ENCODE data around the gene GIMAP5. TPM values are rescaled to one million over a fixed set of nuclear protein-coding genes. Genes with fewer than 3 reads are reported as not detected.

The GIMAP5 gene
- total and polyA plus RNA-seq, 2 of the 13 experiments (the other 11 are each of a cell fraction or from before 2014, with no cell fraction given) = not detected

DNA sequence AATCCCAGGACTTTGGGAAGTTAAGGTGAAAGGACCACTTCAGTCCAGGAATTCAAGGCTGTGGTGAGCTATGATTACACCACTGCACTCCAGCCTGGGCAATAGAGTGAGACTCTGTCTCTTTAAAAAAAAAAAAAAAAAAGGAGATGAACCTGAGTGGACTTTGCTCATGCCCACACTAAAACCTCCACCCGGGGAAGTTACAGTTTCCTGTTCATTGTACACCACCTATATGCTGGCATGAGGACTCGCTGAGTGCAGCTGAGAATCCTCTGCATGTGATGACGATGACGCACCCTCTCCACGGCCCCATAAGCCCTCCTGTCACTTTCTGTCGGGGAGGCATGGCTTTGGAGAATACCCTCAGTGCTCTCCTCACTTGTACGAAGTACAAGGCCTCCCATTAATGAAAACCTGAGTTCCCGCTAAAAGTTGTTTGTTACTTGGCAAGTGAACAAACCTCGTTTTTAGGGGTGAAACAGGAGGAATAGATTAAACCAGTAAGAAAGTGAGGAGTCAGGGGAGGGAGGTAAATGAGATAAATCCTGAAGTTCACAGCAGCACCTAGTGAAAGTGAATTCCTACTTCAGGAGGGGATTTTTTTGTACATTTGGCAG lies 47.0 kb downstream of the GIMAP5 start:
- Histone ChIP-seq H3K27me3 (ENCODE audit: control insufficient read depth in 1 of 2, insufficient read depth in 2 of 2, low read length in 2 of 2) (peaks cover 0 to 16% of the 10 kb centered on the region in 2 experiments; a peak in 3 of 5 replicates), H3K79me2 (ENCODE audit: insufficient read depth, low read length) (no peaks in the 10 kb centered on the region), H4K20me1 (ENCODE audit: insufficient read depth, low read length) (no peaks in the 10 kb centered on the region), H3K9me3 (ENCODE audit: low read length) (no peaks in the 10 kb centered on the region), H3K4me3 (replicated peaks in 1 of 3; ENCODE audit: insufficient read depth in 1 of 3, low read depth in 2 of 3, low read length in 3 of 3) (no peak overlapping the region), H3K4me2 (ENCODE audit: low read depth, low read length) (peak overlapping the region; percentile 59), H3K9ac (ENCODE audit: insufficient read depth, low read depth, low read length) (no peak overlapping the region), H2AFZ (ENCODE audit: low read length) (no peak overlapping the region), H3K4me1 (ENCODE audit: insufficient read depth, low read length) (peaks cover 18% of the 10 kb centered on the region), H3K27ac (ENCODE audit: extremely low read length, insufficient read depth, low read length) (no peak overlapping the region), H3K36me3 (replicated peaks in 1 of 2; ENCODE audit: control insufficient read depth in 1 of 2, insufficient read depth in 2 of 2, low read length in 2 of 2) (no peaks in the 10 kb centered on the region)
- WGBS (ENCODE audit: low lambda C conversion rate) = 4% methylated on average over 9 of the region's 9 CpGs
- ChIA-PET POLR2A (no interaction called here), CTCF (ENCODE audit: low intra/inter-chr PET ratio, low total read pairs) (no interaction called here)
- in situ Hi-C loops (cut with HindIII; ENCODE audit: extremely low pct_ligation_motif_present, low pct_unique_long_range_greater_than_20kb) = no loop called here
- FAIRE-seq (no peak), DNase-seq (ENCODE audit: low spot score) (peak; percentile 50), ATAC-seq (peak; percentile 85)
- no TSS peak for BruUV-seq (replicated peaks)
- intact Hi-C loops (cut with micrococcal nuclease; ENCODE audit: unreplicated experiment) = loop anchor here (2.0 to 5.0 kb wide), 2 partner anchors 78 to 443 kb away; partner anchors contain the start of gene RARRES2
- TF ChIP-seq ZNF350 (CRISPR knock-in tag; IDR thresholded peaks at IDR 0.05; ENCODE audit: borderline replicate concordance, low read depth) = no peak
- TF ChIP-seq ZNF234 (CRISPR knock-in tag; conservative IDR thresholded peaks at IDR 0.05) = no peak
- no peak for TF ChIP-seq SKI (IDR thresholded peaks at IDR 0.05; ENCODE audit: partially characterized antibody)
- TF ChIP-seq, protein P1, sequence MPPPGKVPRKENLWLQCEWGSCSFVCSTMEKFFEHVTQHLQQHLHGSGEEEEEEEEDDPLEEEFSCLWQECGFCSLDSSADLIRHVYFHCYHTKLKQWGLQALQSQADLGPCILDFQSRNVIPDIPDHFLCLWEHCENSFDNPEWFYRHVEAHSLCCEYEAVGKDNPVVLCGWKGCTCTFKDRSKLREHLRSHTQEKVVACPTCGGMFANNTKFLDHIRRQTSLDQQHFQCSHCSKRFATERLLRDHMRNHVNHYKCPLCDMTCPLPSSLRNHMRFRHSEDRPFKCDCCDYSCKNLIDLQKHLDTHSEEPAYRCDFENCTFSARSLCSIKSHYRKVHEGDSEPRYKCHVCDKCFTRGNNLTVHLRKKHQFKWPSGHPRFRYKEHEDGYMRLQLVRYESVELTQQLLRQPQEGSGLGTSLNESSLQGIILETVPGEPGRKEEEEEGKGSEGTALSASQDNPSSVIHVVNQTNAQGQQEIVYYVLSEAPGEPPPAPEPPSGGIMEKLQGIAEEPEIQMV (CRISPR knock-in tag; IDR thresholded peaks at IDR 0.05; ENCODE audit: low read depth) = no peak
- TF ChIP-seq SAP130 (CRISPR knock-in tag; IDR thresholded peaks at IDR 0.05; ENCODE audit: low read depth) = peak; percentile 34; the same call in 1 of the 2 replicates
- no peak for TF ChIP-seq SP5 (CRISPR knock-in tag; IDR thresholded peaks at IDR 0.05; ENCODE audit: borderline replicate concordance, low read depth)
- no peak for TF ChIP-seq PRMT3 (CRISPR knock-in tag; IDR thresholded peaks at IDR 0.05; ENCODE audit: borderline replicate concordance, low read depth)
- no peak for TF ChIP-seq GATA4 (IDR thresholded peaks at IDR 0.05; ENCODE audit: borderline replicate concordance, low read depth)
- TF ChIP-seq KDM5B (CRISPR knock-in tag; IDR thresholded peaks at IDR 0.05; ENCODE audit: borderline replicate concordance) = no peak
- TF ChIP-seq FOXA1 (IDR thresholded peaks at IDR 0.05) = no peak
- TF ChIP-seq FOXA1 (CRISPR knock-in tag; IDR thresholded peaks at IDR 0.05) = no peak
- TF ChIP-seq KLF9 (CRISPR knock-in tag; IDR thresholded peaks at IDR 0.05; ENCODE audit: low read depth) = no peak
- TF ChIP-seq ZNF724P (CRISPR knock-in tag; IDR thresholded peaks at IDR 0.05; ENCODE audit: borderline replicate concordance) = no peak
- TF ChIP-seq CREM (IDR thresholded peaks at IDR 0.05) = peak; percentile 24; the same call in 1 of the 2 replicates
- TF ChIP-seq CREM (CRISPR knock-in tag; IDR thresholded peaks at IDR 0.05) = no peak
- peak; percentile 64 for TF ChIP-seq CREB1 (IDR thresholded peaks at IDR 0.05)
- peak; percentile 64 for TF ChIP-seq CREB1 (CRISPR knock-in tag; IDR thresholded peaks at IDR 0.05)
- no peak for TF ChIP-seq NFE2 (CRISPR knock-in tag; IDR thresholded peaks at IDR 0.05)
- no peak for TF ChIP-seq ZBTB8A (CRISPR knock-in tag; IDR thresholded peaks at IDR 0.05; ENCODE audit: borderline replicate concordance, low read depth)
- TF ChIP-seq ZMYM4 (CRISPR knock-in tag; IDR thresholded peaks at IDR 0.05) = 0 out of 2 replicates have a peak, but pooled peaks have one; percentile 35
- no peak for TF ChIP-seq PHF8 (CRISPR knock-in tag; IDR thresholded peaks at IDR 0.05)
- TF ChIP-seq, protein P2, sequence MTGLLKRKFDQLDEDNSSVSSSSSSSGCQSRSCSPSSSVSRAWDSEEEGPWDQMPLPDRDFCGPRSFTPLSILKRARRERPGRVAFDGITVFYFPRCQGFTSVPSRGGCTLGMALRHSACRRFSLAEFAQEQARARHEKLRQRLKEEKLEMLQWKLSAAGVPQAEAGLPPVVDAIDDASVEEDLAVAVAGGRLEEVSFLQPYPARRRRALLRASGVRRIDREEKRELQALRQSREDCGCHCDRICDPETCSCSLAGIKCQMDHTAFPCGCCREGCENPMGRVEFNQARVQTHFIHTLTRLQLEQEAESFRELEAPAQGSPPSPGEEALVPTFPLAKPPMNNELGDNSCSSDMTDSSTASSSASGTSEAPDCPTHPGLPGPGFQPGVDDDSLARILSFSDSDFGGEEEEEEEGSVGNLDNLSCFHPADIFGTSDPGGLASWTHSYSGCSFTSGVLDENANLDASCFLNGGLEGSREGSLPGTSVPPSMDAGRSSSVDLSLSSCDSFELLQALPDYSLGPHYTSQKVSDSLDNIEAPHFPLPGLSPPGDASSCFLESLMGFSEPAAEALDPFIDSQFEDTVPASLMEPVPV (CRISPR knock-in tag; IDR thresholded peaks at IDR 0.05) = no peak
- TF ChIP-seq, protein P3, sequence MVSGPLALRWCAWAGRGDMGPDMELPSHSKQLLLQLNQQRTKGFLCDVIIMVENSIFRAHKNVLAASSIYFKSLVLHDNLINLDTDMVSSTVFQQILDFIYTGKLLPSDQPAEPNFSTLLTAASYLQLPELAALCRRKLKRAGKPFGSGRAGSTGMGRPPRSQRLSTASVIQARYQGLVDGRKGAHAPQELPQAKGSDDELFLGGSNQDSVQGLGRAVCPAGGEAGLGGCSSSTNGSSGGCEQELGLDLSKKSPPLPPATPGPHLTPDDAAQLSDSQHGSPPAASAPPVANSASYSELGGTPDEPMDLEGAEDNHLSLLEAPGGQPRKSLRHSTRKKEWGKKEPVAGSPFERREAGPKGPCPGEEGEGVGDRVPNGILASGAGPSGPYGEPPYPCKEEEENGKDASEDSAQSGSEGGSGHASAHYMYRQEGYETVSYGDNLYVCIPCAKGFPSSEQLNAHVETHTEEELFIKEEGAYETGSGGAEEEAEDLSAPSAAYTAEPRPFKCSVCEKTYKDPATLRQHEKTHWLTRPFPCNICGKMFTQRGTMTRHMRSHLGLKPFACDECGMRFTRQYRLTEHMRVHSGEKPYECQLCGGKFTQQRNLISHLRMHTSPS (CRISPR knock-in tag; IDR thresholded peaks at IDR 0.05; ENCODE audit: low read depth) = peak; percentile 42; the same call in 1 of the 2 replicates
